RWPE1 (cell line): ENCODE results near the gene FAM227B.
A peak's percentile ranks its signal among the peaks of the same experiment; 100 is the strongest.
"Not testable (repeated sequence)": the region's sequence is repeated elsewhere in the genome, so short reads cannot be mapped to it uniquely, and the experiment has no call there.

Source experiments
- CTCF ChIA-PET: fragments of 350-600 bp; sonication (Branson Sonifier 250); formaldehyde crosslinking; extraction: SDS; loops from one replicate; lab custom pipeline; 2021; lab: Yijun Ruan, JAX
- POLR2A ChIA-PET: fragments of 400-600 bp; formaldehyde crosslinking; extraction: SDS; loops from one replicate; lab custom pipeline; 2020; ENCODE audit warnings: antibody characterized with exemption; ENCODE audit not compliant: low non-redundant PET; lab: Yijun Ruan, JAX
- DNase-seq: peaks from one replicate; pipeline ENCODE4 v3.0.0; 2012; ENCODE audit warnings: low spot score
- H3K27ac ChIP-seq: fragments of 450-650 bp; 2 replicates; pipeline ENCODE4 v1.5.1; 2017
- TF ChIP-seq, protein P1 (sequence below): fragments of 450-650 bp; conservative IDR thresholded peaks from 2 replicates; pipeline ENCODE4 v1.5.1; 2017; ENCODE audit warnings: low read depth, mild to moderate bottlenecking

The FAM227B gene

DNA sequence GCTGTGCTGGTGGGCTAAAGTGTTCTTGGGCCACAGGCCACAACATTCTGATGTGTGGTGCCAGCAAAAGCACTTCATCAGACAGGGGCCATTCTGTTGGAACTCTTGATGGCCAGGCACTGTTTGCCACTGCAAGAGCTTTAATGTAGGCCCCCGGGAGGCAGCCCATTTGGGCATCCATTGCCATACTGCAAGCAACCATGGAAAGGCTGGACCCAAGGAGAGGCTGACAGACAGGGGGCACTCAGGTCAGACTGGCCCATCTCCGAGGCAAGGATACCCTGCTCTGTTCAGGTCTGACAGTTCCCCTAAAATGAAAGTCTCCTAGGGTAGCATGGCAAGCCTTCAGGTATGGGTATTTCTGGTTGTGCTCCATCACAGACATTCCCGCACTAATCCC is 64.2 kb downstream of the FAM227B start:
- CTCF ChIA-PET: no interaction called here
- no peak for DNase-seq
- TF ChIP-seq, protein P1, sequence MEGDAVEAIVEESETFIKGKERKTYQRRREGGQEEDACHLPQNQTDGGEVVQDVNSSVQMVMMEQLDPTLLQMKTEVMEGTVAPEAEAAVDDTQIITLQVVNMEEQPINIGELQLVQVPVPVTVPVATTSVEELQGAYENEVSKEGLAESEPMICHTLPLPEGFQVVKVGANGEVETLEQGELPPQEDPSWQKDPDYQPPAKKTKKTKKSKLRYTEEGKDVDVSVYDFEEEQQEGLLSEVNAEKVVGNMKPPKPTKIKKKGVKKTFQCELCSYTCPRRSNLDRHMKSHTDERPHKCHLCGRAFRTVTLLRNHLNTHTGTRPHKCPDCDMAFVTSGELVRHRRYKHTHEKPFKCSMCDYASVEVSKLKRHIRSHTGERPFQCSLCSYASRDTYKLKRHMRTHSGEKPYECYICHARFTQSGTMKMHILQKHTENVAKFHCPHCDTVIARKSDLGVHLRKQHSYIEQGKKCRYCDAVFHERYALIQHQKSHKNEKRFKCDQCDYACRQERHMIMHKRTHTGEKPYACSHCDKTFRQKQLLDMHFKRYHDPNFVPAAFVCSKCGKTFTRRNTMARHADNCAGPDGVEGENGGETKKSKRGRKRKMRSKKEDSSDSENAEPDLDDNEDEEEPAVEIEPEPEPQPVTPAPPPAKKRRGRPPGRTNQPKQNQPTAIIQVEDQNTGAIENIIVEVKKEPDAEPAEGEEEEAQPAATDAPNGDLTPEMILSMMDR: no peak
- POLR2A ChIA-PET: no interaction called here
- H3K27ac ChIP-seq: no peak overlapping the region

DNA sequence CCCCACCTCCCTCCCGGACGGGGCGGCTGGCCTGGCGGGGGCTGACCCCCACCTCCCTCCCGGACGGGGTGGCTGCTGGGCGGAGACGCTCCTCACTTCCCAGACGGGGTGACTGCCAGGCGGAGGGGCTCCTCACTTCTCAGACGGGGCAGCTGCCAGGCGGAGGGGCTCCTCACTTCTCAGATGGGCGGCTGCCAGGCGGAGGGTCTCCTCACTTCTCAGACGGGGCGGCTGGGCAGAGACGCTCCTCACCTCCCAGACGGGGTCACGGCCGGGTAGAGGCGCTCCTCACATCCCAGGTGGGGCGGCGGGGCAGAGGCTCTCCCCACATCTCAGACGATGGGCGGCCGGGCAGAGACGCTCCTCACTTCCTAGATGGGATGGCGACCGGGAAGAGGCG is 70.3 kb downstream of the FAM227B start:
- DNase-seq, CTCF ChIA-PET, H3K27ac ChIP-seq, POLR2A ChIA-PET: not testable (repeated sequence)

DNA sequence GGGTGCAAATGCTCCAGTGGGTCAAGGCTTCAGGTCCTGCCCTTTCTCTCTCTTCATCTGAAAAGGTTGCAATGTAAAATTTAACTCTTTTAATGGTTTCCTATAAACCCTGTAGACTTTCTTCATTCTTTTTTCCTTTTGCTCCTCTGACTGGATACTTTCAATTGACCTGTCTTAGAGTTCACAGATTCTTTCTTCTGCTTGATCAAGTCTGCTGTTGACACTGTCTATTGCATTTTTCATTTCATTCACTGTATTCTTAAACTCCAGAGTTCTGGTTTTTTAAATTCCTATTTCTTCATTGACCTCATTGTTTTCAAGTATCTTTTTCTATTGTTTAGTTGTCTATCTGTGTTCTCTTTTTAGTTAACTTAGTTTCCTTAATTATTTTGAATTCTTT is 82.1 kb downstream of the FAM227B start:
- POLR2A ChIA-PET: no interaction called here
- DNase-seq: no peak
- TF ChIP-seq, protein P1: no peak
- H3K27ac ChIP-seq: no peak overlapping the region
- CTCF ChIA-PET: no interaction called here

DNA sequence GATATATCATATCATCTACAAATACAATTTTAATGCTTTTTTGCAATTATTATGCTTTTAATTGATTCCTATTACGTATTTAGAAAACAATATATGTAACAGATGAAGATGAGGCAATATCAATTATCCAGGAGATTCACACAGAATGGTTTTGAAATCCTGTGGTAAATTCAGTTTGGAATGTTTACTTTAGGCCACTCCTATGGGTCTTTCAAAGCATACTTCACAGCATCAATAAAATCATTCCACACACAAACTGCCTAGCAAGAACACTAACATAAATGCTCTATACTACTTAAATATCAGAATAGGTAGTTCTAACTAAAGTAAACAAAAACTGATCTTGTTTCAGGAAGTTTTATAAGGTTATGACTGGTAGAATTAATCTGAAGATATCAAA is 90.5 kb downstream of the FAM227B start:
- DNase-seq: peak; percentile 2
- no peak overlapping the region for H3K27ac ChIP-seq
- ChIA-PET POLR2A (no interaction called here), CTCF (no interaction called here)
- TF ChIP-seq, protein P1: no peak

DNA sequence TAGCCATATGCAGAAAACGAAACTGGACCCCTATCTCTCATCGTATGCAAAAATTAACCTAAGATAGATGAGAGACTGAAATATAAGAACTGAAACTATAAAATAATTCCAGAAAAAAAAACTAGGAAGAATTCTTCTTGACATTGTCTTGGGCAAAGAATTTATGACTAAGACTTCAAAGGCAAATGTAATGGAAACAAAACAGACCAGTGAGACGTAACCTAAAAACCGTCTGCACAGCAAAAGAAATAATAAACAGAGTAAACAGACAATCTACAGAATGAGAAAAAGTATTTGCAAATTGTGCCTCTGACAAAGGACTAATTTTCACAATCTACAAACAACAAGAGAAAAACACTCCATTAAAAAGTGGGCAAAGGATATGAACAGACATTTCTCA is 92.3 kb downstream of the FAM227B start:
- POLR2A ChIA-PET: no interaction called here
- TF ChIP-seq, protein P1: no peak
- CTCF ChIA-PET: no interaction called here
- H3K27ac ChIP-seq: no peak overlapping the region
- DNase-seq: no peak

DNA sequence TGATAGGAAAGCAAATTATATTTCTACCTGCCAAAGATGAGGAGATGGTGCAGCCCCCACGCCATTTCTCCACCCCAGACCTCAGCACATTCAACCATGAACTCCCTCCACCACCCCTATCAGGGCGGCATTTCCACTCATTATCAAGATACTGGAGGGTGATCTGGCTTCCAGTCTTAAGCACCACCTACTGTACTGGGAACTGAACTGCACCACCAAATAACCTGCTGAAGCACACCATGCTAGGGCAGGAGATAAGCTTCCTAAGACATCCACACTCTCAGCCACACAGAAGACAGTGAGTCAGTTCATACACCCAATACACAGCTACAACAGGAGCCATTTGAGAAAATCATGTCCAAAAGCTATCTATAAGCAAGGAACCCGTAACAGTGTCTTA is 98.8 kb downstream of the FAM227B start:
- ChIA-PET CTCF (no interaction called here), POLR2A (no interaction called here)
- H3K27ac ChIP-seq: no peak overlapping the region
- TF ChIP-seq, protein P1: no peak
- DNase-seq: no peak

DNA sequence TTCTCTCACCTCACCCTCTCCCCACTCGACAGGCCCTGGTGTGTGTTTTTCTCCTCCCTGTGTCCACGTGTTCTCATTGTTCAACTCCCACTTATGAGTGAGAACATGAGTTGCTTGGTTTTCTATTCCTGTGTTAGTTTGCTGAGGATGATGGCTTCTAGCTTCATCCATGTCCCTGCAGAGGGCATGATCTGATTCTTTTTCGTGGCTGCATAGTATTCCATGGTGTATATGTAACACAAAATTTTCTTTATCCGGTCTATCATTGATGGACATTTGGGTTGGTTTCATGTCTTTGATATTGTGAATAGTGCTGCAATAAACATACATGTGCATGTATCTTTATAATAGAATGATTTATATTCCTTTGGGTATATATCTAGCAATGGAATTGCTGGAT is 107.9 kb downstream of the FAM227B start:
- DNase-seq, POLR2A ChIA-PET, H3K27ac ChIP-seq: not testable (repeated sequence)
- CTCF ChIA-PET: interaction anchor here (0.6 kb wide), 1 partner anchor 160 kb away, joined by 7 read pairs; no protein-coding TSS in a partner anchor

DNA sequence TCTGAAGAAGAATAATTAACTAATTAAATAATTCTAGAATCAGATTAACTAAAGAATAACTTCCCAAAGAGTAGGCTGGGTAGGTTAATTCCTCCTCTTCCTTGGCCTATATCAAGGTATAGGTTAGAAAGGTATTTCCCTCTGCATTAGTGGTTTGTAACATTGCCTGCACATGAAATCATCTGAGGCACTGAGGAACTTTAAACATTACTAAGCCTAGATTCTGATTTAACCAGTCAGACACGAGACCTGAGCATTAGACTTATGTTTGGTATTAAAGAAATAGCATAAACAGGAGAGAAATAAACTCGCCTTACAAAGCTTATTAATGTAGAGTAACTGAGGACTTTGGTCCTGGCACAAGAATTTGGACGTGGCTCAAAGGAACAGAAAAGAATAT is 113.4 kb downstream of the FAM227B start:
- CTCF ChIA-PET: no interaction called here
- POLR2A ChIA-PET: no interaction called here
- no peak overlapping the region for H3K27ac ChIP-seq
- TF ChIP-seq, protein P1: no peak
- no peak for DNase-seq
